Pancreas (tissue), 10 donors: ENCODE results near the gene NECTIN1. TPM values are rescaled to one million over a fixed set of nuclear protein-coding genes. Genes with fewer than 3 reads are reported as not detected.

Experiments used
- ATAC-seq, 4 donors: fragments of 200-7000 bp; cut with Tn5 transposase; one replicate each; pipeline versions ENCODE4 v1.8.0 to v1.9.1; 2020; ENCODE audit warnings: mild to moderate bottlenecking in 4 of 4, moderate library complexity in 4 of 4
- DNase-seq, 6 donors: peaks; one replicate each; pipeline ENCODE4 v3.0.0-alpha.2; 2020
- FAIRE-seq: peaks from 2 replicates; lab custom pipeline; 2012; peaks lifted over from hg19 to GRCh38; lab: Jason Lieb, UNC
- H3K27ac ChIP-seq, 4 donors: fragments of 200-600 bp; sonication (generic); 1 replicate in 3 of 4; 2 replicates in 1 of 4; pipeline versions ENCODE4 v1.5.0 to v1.8.0; 2020
- H3K27me3 ChIP-seq, 4 donors: fragments of 200-600 bp; one replicate each; pipeline ENCODE4 v1.8.0; 2021
- H3K36me3 ChIP-seq, 3 donors: fragments of 200-600 bp; sonication (generic) in 1 of 3; one replicate each; pipeline versions ENCODE4 v1.5.0 to v1.8.0; 2020 to 2021
- H3K4me1 ChIP-seq, 3 donors: fragments of 200-600 bp; one replicate each; pipeline ENCODE4 v1.8.0; 2021
- H3K4me3 ChIP-seq, 4 donors: fragments of 200-600 bp; sonication (generic) in 2 of 4; one replicate each; pipeline versions ENCODE4 v1.5.0 to v1.8.0; 2020 to 2021
- H3K9me3 ChIP-seq, 4 donors: fragments of 200-600 bp; one replicate each; pipeline ENCODE4 v1.8.0; 2021
- WGBS, 2 donors: extraction: QIAGEN DNeasy Blood & Tissue Kit; methylation state at CpG; one replicate each; pipeline ENCODE4 v1.1.7; 2013; 5-methylcytosine and 5-hydroxymethylcytosine counted together
- intact Hi-C, 3 donors: fragments of 100-400 bp; cut with DNase I; formaldehyde crosslinking; loops; one replicate each; pipeline versions ENCODE4 v1.11.1 to v1.14.2; 2022
- polyA plus RNA-seq, 2 donors: library from polyadenylated mRNA; stranded (reverse); fragments of 200-250 nt; gene quantifications; one replicate each; pipeline ENCODE4 v1.2.3, GENCODE V29; 2013
- total RNA-seq, 6 donors: library from RNA; stranded (reverse); fragmentation: NEBNext Ultra II Directional in 4 of 6; extraction: Animal tissue kit (Norgen Biotek cat#: 25700) in 4 of 6; gene quantifications; one replicate each; pipeline versions ENCODE4 v1.2.1 to v1.2.4, GENCODE V29; 2021 to 2023
- TF ChIP-seq, protein P1 (sequence below), 4 donors: fragments of 200-600 bp; sonication (generic) in 3 of 4; IDR thresholded peaks; one replicate each; pipeline versions ENCODE4 v1.5.0 to v1.8.0; 2021; ENCODE audit warnings: antibody characterized with exemption in 4 of 4
- donor health status: healthy with polysubstance abuse.
- donor health status: DM: no; HTN: no; CAD: no; lungs with moderate emphysema.
- donor health status: DM: no; HTN: no; CAD: no.
- donor health status: control.
- donor health status: control.
- donor health status: Bipolar disorder and iron deficiency.
- donor health status: DM: yes; HTN: yes; CAD: no.
- donor health status: DM: no; HTN: no; CAD: no.
- donor health status: DM: no; HTN: no; CAD: no.
- donor health status: DM: yes; HTN: yes; CAD: no.

NECTIN1 gene
- total and polyA plus RNA-seq, 8 donors: 7.9 to 24.7 (median 19.0) TPM

DNA sequence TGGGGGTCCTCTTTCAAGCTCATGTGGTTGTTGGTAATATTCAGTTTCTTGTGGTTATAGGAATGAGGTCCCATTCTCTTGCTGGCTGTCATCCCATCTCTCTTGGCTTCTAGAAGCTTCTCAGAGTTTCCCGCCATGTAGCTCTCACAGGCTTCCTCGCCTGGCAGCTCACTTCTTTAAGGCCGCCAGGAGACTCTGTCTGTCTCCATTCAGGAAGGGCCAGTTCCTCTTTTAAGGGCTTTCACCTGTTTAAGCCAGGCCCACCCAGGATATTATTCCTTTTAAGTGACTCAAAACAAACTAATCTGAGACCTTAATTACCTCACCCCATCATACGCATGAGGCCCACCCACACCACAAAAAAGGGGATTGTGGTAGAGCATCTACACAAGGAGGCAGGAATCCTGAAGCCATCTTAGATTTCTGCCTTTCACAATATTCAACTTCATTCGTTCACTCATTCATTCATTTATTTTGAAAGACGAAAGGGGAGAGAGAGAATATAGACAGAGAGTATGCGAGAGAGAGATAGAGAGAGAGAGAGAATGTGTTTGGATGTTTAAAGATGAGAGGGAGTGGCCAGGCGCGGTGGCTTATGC lies 42.3 kb upstream of the NECTIN1 start:
- Histone ChIP-seq H3K27me3 (no peaks in the 10 kb centered on the region), H3K4me3 (no peak overlapping the region), H3K9me3 (no peaks in the 10 kb centered on the region), H3K36me3 (no peaks in the 10 kb centered on the region), H3K4me1 (no peaks in the 10 kb centered on the region), H3K27ac (no peak overlapping the region)
- no peak for FAIRE-seq
- no peak for DNase-seq
- 85 to 86% methylated on average over 9 of the region's 9 CpGs for WGBS, 2 donors
- TF ChIP-seq, protein P1, sequence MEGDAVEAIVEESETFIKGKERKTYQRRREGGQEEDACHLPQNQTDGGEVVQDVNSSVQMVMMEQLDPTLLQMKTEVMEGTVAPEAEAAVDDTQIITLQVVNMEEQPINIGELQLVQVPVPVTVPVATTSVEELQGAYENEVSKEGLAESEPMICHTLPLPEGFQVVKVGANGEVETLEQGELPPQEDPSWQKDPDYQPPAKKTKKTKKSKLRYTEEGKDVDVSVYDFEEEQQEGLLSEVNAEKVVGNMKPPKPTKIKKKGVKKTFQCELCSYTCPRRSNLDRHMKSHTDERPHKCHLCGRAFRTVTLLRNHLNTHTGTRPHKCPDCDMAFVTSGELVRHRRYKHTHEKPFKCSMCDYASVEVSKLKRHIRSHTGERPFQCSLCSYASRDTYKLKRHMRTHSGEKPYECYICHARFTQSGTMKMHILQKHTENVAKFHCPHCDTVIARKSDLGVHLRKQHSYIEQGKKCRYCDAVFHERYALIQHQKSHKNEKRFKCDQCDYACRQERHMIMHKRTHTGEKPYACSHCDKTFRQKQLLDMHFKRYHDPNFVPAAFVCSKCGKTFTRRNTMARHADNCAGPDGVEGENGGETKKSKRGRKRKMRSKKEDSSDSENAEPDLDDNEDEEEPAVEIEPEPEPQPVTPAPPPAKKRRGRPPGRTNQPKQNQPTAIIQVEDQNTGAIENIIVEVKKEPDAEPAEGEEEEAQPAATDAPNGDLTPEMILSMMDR (IDR thresholded peaks at IDR 0.05): no peak
- intact Hi-C loops: no loop called here
- no peak for ATAC-seq

- intact Hi-C loops: no loop called here
- ATAC-seq (no peak), DNase-seq (no peak), FAIRE-seq (no peak)
- Histone ChIP-seq H3K9me3 (no peaks in the 10 kb centered on the region), H3K4me1 (peaks cover 0 to 6% (median 4%) of the 10 kb centered on the region in 3 donors), H3K4me3 (no peak overlapping the region), H3K27me3 (no peaks in the 10 kb centered on the region), H3K27ac (no peak overlapping the region), H3K36me3 (no peaks in the 10 kb centered on the region)
- TF ChIP-seq, protein P1 (IDR thresholded peaks at IDR 0.05): no peak
- WGBS, 2 donors: 82 to 83% methylated on average over 4 of the region's 4 CpGs
These were observed 36.6 kb upstream of the NECTIN1 start for GRCh38 chr11:119765628-119766027.

DNA sequence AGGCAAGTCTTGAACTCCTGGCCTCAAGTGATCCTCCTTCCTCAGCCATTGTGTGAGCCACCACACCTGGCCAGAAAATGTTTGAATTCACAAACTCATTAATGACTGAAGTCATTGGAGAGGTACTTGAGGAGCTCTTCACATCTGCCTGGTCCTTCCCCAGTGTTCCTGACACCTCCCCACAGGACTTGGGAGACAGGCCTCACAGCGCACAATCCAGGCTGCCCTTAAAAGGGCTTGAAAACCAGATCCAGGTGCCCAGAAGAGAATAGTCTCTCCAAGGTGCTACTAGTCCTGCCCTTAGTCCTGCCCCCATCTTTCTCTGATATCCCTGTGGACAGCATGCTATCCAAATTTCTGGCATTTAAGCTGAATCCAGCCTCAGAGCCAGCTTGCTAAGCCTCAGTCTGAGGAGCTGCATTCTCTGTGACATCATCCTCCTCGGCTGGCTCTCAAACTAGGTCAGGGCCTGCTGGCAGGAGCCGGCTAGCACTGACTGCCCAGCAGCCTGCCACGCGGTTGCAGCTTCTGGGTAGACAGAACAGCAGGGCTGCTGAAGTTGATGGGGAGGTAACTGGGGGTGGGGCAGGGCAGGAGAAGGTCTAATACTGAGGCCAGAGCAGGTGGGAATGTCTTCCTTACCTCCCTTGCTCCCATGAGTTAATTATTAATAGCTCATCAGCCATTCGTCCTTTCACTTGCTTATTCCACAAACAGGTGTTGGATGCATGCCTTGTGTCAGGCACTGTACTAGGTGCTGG lies 35.3 kb upstream of the NECTIN1 start:
- DNase-seq: peak in 5 of 6 donors; percentile 60 to 89 (median 78)
- Histone ChIP-seq H3K27me3 (no peaks in the 10 kb centered on the region), H3K27ac (no peak overlapping the region), H3K4me1 (peaks cover 0 to 6% (median 4%) of the 10 kb centered on the region in 3 donors), H3K4me3 (no peak overlapping the region), H3K36me3 (no peaks in the 10 kb centered on the region), H3K9me3 (no peaks in the 10 kb centered on the region)
- intact Hi-C loops: no loop called here
- FAIRE-seq: no peak
- peak; percentile 98 to 99 (median 98) for ATAC-seq
- TF ChIP-seq, protein P1 (IDR thresholded peaks at IDR 0.05): no peak
- WGBS, 2 donors: 18 to 20% methylated on average over 6 of the region's 6 CpGs

- intact Hi-C loops: no loop called here
- FAIRE-seq (no peak), ATAC-seq (no peak), DNase-seq (no peak)
- Histone ChIP-seq H3K27me3 (no peaks in the 10 kb centered on the region), H3K27ac (no peak overlapping the region), H3K4me3 (no peak overlapping the region), H3K9me3 (no peaks in the 10 kb centered on the region), H3K4me1 (peaks cover 0 to 6% (median 4%) of the 10 kb centered on the region in 3 donors), H3K36me3 (no peaks in the 10 kb centered on the region)
- WGBS, 2 donors: 86 to 93% methylated on average over 9 to 11 of the region's 11 CpGs
- TF ChIP-seq, protein P1 (IDR thresholded peaks at IDR 0.05): no peak
These were observed 34.2 kb upstream of the NECTIN1 start for GRCh38 chr11:119763071-119763728.
